ENCODE data around the gene SDR42E1.
"Not testable (repeated sequence)": the region's sequence is repeated elsewhere in the genome, so short reads cannot be mapped to it uniquely, and the experiment has no call there.

Gene SDR42E1

DNA sequence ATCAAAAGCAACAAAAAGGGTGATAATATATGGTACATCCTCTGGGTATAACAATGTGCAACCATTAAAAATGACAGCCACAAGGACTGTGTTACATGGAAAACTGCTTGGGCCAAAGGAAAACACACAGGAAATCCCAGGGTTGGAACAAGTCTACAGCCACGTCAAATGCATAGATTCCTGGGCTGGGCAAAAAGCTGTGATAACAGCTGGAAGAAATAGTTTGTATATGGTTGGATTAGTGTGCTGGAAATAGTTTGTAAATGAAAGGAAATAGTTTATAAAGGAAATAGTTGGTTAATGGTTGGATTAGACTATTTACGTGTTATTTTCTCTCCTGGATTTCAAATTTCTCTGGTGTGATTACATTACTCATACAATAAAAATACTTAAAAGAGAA, 26.4 kb upstream of the SDR42E1 start:
- in situ Hi-C loops (cut with MboI; ENCODE audit: low sequenced_read_pairs): no loop called here

DNA sequence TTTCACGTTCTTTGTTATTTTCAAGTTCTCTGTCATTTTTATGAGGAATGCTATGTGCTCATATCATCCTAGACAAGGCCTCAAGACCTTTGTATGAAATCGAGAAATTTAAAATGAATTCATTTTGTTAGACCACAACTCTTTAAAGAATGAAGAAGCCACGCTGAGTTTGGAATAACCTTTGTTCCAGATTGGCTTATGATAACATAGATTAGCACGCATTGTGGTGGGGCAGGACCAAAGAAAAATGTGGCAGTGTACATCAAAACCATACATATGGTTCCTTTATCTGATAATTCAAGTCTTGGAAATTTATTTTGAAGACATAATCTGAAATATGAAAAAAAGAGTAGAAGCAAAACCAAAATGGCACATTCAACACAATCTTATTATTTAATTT, 26.0 kb upstream of the SDR42E1 start:
- in situ Hi-C loops (cut with MboI; ENCODE audit: low sequenced_read_pairs): no loop called here

GRCh38 chr16:82034981-82035612, 23.8 kb upstream of the SDR42E1 start, which contains the start of gene HSD17B2:
HSD17B2 (plus strand) TSS chr16:82035253; CDS start chr16:82035425, 172 bp downstream.
- in situ Hi-C loops (cut with MboI; ENCODE audit: low sequenced_read_pairs): no loop called here

DNA sequence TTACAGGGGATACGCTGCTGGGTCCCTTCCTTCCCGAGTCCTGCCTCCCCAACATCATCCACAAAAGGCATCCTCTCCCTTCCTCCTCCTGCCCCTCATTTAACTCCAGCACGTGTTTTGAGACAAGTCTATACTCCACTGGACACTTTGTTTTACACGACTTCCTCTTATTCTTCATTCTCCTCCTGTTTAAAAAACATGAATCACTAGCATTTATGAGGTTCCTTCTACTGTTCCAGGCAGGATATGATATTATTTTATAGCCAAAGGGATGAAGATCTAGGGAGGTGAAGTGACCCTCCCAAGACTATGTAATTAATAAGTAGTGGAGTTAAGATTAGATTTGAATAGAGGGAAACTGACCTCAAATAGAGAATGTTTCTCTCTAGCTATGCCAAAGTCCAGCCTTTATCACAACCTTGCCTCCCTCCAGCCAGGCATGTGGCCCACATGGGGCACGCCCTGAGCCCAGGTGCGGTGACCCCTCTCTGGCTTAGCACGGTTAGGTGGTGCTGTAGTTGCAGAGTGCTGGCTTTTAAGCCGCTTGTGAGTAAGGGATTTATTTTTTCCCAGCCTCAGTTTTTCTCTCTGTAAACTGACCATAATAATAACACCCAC, 22.5 kb upstream of the SDR42E1 start:
- in situ Hi-C loops (cut with MboI; ENCODE audit: low sequenced_read_pairs): no loop called here

- in situ Hi-C loops (cut with MboI; ENCODE audit: low sequenced_read_pairs): no loop called here
Observed at GRCh38 chr16:82033006-82033405, 21.7 kb upstream of the SDR42E1 start.

- in situ Hi-C loops (cut with MboI; ENCODE audit: low sequenced_read_pairs): no loop called here
Observed at GRCh38 chr16:82031116-82032084, 20.1 kb upstream of the SDR42E1 start.

DNA sequence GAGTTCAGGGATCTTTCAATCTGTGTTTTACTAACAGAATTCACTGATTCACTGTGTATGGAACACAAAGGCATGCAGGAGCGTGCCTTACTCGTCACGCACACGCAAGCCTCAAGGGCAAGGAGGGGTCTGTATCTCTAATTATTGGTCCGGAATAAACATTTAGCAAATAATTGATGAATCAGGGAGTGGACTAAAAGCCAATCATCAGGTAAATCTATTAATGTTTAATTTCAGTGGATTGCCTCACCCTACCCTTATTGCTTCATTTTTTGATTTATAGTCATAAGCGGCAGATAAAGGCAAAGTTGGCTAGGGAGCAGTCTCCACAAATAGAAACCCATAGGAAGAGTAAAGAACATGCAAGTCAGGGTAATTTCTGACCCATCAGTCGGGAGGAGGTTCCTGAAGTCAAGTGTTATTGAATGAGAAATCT, 16.4 kb upstream of the SDR42E1 start:
- in situ Hi-C loops (cut with MboI; ENCODE audit: low sequenced_read_pairs): no loop called here

- in situ Hi-C loops (cut with MboI; ENCODE audit: low sequenced_read_pairs): no loop called here
Observed at GRCh38 chr16:82024883-82025282, 13.6 kb upstream of the SDR42E1 start.

DNA sequence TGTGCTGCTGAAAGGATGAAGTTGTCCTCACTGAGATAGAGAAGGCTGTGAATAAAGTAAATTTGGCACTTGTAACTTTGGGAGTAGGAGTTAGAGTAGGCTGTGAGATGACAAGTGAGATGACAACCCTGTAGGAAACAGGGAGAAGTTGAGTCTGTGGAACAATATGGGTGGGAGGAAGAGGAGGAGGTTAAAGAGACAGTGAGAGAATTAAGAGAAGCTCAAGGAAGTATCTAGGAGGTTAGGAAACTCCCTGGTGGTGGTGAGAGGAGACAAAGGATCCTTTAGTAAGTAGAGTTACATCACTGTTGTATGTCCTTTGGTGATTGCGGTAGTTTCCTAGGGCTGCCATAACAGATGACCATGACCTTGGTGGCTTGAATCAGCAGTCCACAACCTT, 13.0 kb upstream of the SDR42E1 start:
- in situ Hi-C loops (cut with MboI; ENCODE audit: low sequenced_read_pairs): no loop called here

- in situ Hi-C loops (cut with MboI; ENCODE audit: low sequenced_read_pairs): no loop called here
Observed at GRCh38 chr16:82023206-82023605, 11.9 kb upstream of the SDR42E1 start.

GRCh38 chr16:82020051-82020450, 8.8 kb upstream of the SDR42E1 start:
- in situ Hi-C loops (cut with MboI; ENCODE audit: low sequenced_read_pairs): no loop called here

DNA sequence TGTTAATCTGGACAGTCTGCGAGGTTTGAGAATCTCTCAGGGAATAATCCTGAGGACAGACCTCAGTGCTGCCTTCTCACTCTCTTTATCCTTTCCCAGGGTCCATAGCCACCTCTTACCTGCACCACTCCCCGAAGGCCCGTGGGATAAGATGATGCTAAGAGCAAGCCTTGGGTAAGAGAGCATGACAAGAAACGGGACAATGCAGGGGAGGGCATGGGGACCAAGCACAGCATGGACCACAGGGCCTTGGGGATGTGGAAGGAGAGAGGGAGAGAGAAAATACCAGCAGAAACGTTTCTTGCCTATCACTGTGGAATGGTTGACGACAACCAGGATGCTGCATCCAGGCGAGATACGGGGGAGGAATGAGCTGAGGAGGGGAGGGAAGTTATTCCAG, 8.3 kb upstream of the SDR42E1 start:
- in situ Hi-C loops (cut with MboI; ENCODE audit: low sequenced_read_pairs): no loop called here

DNA sequence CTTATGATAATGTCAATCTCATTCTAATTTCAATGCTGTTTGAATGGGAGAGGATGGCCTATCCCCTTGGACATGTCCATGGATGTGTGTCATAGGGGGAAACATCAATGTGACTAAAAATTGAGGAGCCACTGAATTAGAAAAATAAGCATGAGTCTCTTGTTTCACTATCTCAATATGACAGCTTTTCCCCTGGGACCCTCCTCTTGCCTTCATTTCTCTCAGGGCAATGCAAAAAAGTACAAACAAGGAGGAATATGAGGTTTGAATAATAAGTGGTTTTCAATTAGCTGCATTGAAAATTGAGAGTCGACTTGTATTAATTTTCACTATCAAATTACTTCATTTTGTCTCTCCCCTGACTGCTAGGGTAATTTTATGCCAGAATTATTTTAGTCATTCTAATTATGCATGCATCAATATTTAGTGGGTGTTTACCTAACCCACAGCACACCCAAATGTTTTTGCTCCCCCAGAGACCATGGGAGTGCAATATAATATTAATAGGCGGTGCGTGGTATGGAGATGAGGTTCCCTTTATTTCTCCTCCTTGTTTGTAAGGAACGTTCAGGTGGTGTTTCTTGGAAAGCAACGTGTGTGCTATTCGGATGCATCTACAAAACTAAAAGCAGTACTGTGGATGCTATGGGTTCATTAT, 6.8 kb upstream of the SDR42E1 start:
- in situ Hi-C loops (cut with MboI; ENCODE audit: low sequenced_read_pairs): no loop called here

- in situ Hi-C loops (cut with MboI; ENCODE audit: low sequenced_read_pairs): no loop called here
Observed at GRCh38 chr16:82016964-82017363, 5.7 kb upstream of the SDR42E1 start.

- in situ Hi-C loops (cut with MboI; ENCODE audit: low sequenced_read_pairs): no loop called here
Observed at GRCh38 chr16:82016263-82016662, 5.0 kb upstream of the SDR42E1 start.

- in situ Hi-C loops (cut with MboI; ENCODE audit: low sequenced_read_pairs): no loop called here
Observed at GRCh38 chr16:82013139-82013538, 1.9 kb upstream of the SDR42E1 start.

GRCh38 chr16:82010649-82011048, 621 bp downstream of the SDR42E1 start:
- in situ Hi-C loops (cut with MboI; ENCODE audit: low sequenced_read_pairs): no loop called here

- in situ Hi-C loops (cut with MboI; ENCODE audit: low sequenced_read_pairs): not testable (repeated sequence)
Observed at GRCh38 chr16:82009789-82010188, 1.5 kb downstream of the SDR42E1 start.

DNA sequence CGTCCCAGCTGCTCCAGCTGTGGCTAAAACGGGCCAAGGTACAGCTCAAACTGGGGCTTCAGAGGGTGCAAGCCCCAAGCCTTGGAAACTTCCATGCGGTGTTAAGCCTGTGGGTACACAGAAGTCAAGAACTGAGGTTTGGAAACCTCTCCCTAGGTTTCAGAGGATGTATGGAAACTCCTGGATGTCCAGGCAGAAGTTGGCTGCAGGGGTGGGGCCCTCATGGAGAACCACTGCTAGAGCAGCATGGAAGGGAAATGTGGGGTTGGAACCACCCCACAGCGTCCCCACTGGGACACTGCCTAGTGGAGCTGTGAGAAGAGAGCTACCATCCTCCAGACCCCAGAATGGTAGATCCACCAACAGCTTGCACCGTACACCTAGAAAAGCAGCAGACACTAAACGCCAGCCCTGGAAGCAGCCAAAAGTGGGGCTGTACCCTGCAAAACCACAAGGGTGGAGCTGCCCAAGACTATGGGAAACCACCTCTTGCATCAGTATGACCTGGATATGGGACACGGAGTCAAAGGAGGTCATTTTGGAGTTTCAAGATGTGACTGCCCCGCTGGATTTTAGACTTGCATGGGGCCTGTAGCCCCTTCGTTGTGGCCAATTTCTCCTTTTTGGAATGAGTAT, 2.2 kb downstream of the SDR42E1 start:
- in situ Hi-C loops (cut with MboI; ENCODE audit: low sequenced_read_pairs): no loop called here

- in situ Hi-C loops (cut with MboI; ENCODE audit: low sequenced_read_pairs): no loop called here
Observed at GRCh38 chr16:82007189-82007588, 4.1 kb downstream of the SDR42E1 start.

DNA sequence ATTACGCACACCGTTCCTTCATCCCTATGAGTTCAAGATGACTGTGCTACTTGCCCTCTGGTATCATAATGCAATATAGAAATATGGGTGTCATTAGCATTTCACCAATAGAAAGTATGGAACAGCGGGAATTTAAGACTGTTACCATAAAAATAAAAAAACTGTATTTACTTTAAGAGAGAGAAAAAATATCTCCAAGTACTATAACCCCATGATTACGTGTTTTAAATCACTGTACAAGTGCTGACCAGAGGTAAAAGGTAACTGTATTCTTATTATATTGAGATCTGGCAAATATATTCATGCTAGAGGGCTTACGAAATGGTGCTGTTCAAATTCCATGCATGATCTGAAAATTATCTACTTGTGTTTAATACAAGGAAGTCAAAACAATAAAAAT, 5.2 kb downstream of the SDR42E1 start:
- in situ Hi-C loops (cut with MboI; ENCODE audit: low sequenced_read_pairs): no loop called here

Data from hTERT RPE-1 (cell line).